ENCODE data around the gene ANKRD17.

Gene ANKRD17

DNA sequence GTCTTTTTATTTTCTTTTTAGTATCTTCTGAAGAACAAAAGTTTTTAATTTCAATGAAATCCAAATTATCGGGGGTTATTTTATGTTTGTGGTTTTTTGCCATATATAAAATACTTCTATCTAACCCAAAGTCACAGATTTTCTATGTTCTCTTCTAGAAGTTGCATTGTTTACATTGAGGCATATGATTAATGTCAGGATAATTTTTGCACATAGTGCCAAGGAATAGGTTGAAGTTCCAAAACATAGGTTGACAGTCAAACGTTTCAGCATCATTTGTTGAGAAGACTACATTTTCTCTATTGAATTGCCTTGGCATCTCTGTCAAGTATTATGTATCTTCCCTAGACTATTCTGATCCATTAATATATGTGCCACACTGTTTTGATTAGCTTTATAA lies 64.5 kb downstream of the ANKRD17 start:
- DNase-seq (ENCODE audit: low read depth) = no peak

DNA sequence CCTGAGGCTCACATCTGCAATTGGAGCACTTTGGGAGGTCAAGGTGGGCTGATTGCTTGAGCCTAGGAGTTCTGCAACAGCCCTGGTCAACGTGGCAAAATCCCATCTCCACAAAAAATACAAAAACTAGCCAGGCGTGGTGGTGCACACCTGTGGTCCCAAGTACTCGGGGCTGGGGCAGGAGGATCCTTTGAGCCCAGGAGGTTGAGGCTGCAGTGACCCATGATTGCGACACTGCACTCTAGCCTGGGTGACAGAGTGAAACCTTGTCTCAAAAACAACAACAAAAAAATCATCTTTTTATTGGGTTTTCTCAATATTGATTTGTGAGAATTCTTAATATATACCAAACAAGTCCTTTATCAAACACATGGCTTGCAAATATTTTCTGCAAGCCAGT lies 64.9 kb downstream of the ANKRD17 start:
- DNase-seq (ENCODE audit: low read depth) = no peak

DNA sequence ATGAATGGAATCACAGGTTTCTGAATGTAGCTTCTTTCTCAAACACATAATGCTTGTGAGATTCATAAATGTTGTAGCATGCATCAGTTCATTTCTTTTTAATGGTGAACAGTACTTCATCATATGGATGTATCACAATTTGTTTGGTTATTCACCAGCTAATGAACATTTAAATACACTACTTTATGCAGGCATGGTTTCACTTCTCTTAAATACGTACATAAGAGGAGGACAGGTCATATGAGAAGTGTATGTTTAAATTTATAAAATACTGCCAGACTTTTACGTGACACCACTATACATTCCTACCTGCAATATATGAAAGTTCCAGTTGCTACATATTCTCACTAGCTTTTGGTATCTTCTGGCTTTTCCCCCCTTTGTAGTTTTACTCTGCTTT lies 65.4 kb downstream of the ANKRD17 start:
- DNase-seq (ENCODE audit: low read depth) = no peak

DNA sequence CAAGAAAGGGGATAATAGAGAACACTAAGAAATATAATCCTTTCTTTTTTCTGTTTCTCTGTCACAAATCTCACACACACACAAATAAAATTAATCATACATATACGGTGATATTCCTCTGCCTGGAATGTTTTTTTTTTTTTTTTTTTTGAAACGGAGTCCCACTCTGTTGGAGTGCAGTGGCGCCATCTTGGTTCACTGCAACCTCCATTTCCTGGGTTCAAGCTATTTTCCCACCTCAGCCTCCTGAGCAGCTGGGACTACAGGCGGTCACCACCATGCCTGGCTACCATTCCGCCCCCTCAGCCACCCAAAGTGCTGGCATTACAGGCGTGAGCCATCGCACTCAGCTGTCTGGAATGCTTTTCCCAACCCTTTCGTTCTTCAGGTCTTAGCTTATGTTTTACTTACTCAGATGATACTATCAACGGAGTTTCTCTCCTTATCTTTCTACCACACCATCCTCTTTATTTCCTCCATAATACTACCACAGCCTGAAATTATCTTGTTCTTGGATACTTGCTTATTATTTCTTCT lies 69.3 kb downstream of the ANKRD17 start:
- DNase-seq (ENCODE audit: low read depth) = no peak

GRCh38 chr4:73187325-73187724 lies 71.3 kb downstream of the ANKRD17 start:
- peak; percentile 13 for DNase-seq (ENCODE audit: low read depth)

- no peak for DNase-seq (ENCODE audit: low read depth)
Measured at GRCh38 chr4:73185903-73186302, 72.7 kb downstream of the ANKRD17 start.

- DNase-seq (ENCODE audit: low read depth) = no peak
Measured at GRCh38 chr4:73181231-73181630, 77.4 kb downstream of the ANKRD17 start.

DNA sequence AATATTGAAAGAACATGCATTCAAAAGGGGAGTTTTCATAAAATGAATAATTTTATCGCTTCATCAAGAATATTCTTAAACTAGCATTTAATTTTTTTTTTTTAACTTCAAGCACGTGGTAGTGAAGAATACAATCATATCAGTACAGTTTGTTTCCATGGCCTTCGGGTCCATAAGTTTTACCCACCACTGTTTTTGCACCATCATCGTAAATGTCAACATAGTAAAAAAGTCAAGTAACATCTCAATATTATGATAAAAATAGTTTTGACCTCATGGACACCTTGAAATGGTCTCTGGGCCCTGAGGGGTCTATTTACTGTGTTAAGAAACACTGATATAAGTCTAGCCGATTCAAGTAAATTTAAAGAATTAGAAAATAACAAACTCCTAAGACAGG lies 80.2 kb downstream of the ANKRD17 start:
- no peak for DNase-seq (ENCODE audit: low read depth)

GRCh38 chr4:73172161-73172560 lies 86.4 kb downstream of the ANKRD17 start:
- no peak for DNase-seq (ENCODE audit: low read depth)

DNA sequence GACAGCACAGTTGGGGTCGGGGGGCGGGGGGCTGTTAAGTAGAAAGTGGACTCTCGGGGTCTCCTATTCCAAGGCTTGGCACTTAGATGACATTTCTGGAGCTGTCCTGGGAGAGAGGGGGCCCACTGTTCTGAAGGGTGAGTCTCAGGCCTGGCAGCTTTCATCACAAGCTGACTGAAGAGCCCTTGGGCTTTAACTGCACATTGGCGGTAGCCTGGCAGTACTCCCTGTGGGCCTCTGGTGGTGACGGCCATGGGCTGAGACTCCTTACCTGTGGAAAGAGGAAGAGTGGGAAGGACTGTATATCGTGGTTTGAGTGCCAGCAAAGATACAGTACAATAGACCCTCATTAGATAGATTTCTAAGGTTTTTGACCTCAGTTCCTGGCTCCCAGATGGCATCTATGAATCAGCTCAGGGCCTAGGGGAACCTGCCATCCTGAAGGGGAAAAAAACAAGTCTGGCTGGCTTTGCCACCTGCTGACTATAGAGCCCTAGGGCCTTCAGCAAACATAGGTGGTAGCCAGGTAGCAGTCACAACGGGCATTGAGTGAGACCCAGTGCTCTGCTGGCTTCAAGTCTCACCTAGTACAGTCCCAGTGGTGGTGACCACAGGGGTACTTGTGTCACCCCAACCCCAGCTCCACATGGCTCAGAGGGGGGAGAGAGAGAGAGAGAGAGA lies 87.9 kb downstream of the ANKRD17 start:
- DNase-seq (ENCODE audit: low read depth) = no peak

GRCh38 chr4:73166212-73166611 lies 92.4 kb downstream of the ANKRD17 start:
- DNase-seq (ENCODE audit: low read depth) = no peak

DNA sequence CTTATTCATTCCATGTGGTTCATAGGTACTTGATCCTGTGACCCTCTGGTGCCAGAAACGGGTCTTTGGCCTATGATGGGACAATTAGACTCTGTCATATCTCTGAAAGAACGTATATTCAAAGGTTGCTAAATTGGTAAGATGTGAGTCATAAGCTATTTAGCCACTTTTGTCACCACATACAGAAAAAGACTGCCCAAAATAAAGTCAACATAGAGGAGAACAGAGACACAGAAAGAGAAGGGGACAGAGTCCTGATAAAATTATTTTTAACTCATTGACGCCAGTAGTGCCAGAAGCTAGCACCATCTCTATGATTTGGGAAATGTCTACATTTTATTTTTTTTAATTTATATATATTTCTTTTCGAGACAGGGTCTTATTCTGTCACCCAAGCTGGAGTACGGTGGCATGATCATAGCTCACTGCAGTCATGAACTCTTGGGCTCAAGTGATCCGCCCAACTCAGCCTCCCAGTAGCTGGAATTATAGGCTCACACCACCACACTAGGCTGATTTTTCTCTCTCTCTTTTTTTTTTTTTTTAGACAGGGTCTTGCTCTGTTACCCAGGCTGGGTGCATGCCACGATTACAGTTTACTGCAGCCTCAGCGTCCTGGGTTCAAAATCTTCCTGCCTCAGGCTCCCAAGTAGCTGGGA lies 96.9 kb downstream of the ANKRD17 start:
- no peak for DNase-seq (ENCODE audit: low read depth)

DNA sequence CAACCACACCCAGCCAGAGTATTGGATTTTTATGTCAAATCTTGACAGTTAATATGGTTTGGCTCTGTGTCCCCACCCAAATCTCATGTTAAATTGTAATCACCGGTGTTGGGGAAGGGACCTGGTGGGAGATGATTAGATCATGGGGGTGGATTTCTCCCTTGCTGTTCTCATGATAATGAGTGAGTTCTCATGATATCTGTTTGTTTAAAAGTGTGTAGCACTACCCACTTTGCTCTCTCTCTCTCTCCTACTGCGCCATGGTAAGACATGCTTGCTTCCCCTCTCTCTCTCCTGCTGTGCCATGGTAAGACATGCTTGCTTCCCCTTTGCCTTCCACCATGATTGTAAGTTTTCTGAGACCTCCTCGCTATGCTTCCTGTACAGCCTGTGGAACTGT lies 102.2 kb downstream of the ANKRD17 start:
- DNase-seq (ENCODE audit: low read depth) = no peak

- DNase-seq (ENCODE audit: low read depth) = no peak
Measured at GRCh38 chr4:73152893-73153292, 105.7 kb downstream of the ANKRD17 start.

GRCh38 chr4:73142995-73143547 lies 115.5 kb downstream of the ANKRD17 start:
- no peak for DNase-seq (ENCODE audit: low read depth)

GRCh38 chr4:73139991-73140390 lies 118.6 kb downstream of the ANKRD17 start:
- DNase-seq (ENCODE audit: low read depth) = no peak

- DNase-seq (ENCODE audit: low read depth) = no peak
Measured at GRCh38 chr4:73139245-73139644, 119.4 kb downstream of the ANKRD17 start.

DNA sequence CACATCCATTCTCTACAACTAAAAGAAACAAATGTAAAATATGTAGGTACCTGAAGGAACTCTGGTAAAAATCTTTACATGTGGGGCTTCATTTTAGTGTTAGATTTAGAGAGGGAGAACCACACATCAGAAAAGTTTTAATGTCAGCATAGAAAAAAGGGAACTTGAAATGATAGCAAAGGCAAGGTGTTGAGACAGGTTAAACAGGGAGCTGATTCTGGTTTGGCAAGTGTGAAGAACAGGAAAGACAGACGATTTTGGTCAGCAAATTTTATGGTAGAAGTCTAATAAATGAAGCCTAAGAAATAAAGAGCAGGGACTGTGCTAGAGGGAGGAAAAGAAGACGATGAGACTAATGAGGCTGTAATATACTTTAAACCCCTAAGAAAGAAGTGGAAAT lies 121.5 kb downstream of the ANKRD17 start:
- no peak for DNase-seq (ENCODE audit: low read depth)

DNA sequence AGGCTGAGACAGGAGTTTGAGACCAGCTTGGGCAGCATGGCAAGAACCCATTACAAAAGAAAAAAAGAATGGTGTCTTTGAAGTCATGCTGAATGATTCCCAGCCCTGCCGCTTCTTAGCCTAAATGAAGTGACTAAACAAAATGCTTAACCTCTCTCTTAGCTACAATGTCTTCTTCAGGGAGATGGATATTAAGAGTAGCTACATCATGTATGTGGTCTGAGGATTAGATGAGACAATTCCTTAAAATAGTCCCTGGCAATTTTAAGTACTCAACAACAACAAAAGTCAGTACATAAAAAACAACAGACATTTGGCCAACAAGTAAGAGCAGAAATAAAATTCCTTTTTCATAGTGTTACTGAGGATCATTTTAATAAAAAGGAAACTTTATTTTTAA lies 124.8 kb downstream of the ANKRD17 start:
- DNase-seq (ENCODE audit: low read depth) = no peak

GRCh38 chr4:73131281-73131680 lies 127.3 kb downstream of the ANKRD17 start:
- DNase-seq (ENCODE audit: low read depth) = no peak

DNA sequence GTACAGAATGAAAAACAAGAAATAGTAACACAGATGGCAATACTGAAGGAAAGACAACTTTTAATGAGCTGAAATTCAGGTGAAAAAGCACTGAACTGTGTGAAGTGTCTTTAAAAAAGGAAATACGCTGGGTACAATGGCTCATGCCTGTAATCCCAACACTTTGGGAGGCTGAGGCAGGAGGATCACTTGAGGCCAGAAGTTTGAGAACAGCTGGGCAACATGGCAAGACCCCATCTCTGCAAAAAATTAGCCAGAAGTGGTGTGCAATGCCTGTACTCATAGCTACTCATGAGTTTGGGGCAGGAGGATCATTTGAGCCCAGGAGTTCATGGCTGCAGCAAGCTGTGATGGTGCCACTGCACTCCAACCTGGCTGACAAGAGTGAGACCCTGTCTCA lies 129.3 kb downstream of the ANKRD17 start:
- DNase-seq (ENCODE audit: low read depth) = no peak

- no peak for DNase-seq (ENCODE audit: low read depth)
Measured at GRCh38 chr4:73127839-73128453, 130.7 kb downstream of the ANKRD17 start.

GRCh38 chr4:73109493-73109892 lies 149.1 kb downstream of the ANKRD17 start:
- DNase-seq (ENCODE audit: low read depth) = no peak

Measured in HS-5 (cell line).